HepG2 (cell line): ENCODE measurements around the gene MBLAC1. TPM values are rescaled to one million over a fixed set of nuclear protein-coding genes. Genes with fewer than 3 reads are reported as not detected.

Source experiments
- ARID5B ChIP-seq: IDR thresholded peaks from 2 replicates; pipeline ENCODE4 v1.4.0; 2020; ENCODE audit warnings: mild to moderate bottlenecking, missing genetic modification reagents
- ATM ChIP-seq: fragments of 450-650 bp; IDR thresholded peaks from 2 replicates; pipeline ENCODE4 v1.7.1; 2017; ENCODE audit warnings: mild to moderate bottlenecking, borderline replicate concordance
- KLF11 ChIP-seq: IDR thresholded peaks from 2 replicates; pipeline ENCODE4 v1.6.1; 2016; ENCODE audit warnings: missing compliant biosample characterization
- NFKB2 ChIP-seq: sonication (generic); formaldehyde crosslinking; IDR thresholded peaks from 2 replicates; pipeline ENCODE4 v1.4.0; 2020; ENCODE audit warnings: missing genetic modification reagents, borderline replicate concordance
- NR2F6 ChIP-seq, 2 experiments: IDR thresholded peaks; 2 replicates each; pipeline ENCODE4 v1.6.1; 2016; ENCODE audit warnings: antibody characterized with exemption in 1 of 2, mild to moderate bottlenecking in 1 of 2
- RBAK ChIP-seq: sonication (generic); formaldehyde crosslinking; IDR thresholded peaks from 2 replicates; pipeline ENCODE4 v1.5.1; 2020; ENCODE audit warnings: mild to moderate bottlenecking, missing genetic modification reagents
- SIX4 ChIP-seq: sonication (generic); formaldehyde crosslinking; IDR thresholded peaks from 2 replicates; pipeline ENCODE4 v1.4.0; 2020; ENCODE audit warnings: missing genetic modification reagents
- SMARCC2 ChIP-seq: fragments of 450-650 bp; IDR thresholded peaks from 2 replicates; pipeline ENCODE4 v1.6.1; 2017; ENCODE audit warnings: antibody characterized with exemption, mild to moderate bottlenecking
- SRY ChIP-seq: sonication (generic); formaldehyde crosslinking; IDR thresholded peaks from 2 replicates; pipeline ENCODE4 v1.8.0; 2022; ENCODE audit warnings: mild to moderate bottlenecking, missing genetic modification reagents
- YEATS2 ChIP-seq: sonication (generic); formaldehyde crosslinking; IDR thresholded peaks from 2 replicates; pipeline ENCODE4 v1.4.0; 2020; ENCODE audit warnings: missing genetic modification reagents, borderline replicate concordance
- ZNF503 ChIP-seq: sonication (generic); formaldehyde crosslinking; IDR thresholded peaks from 2 replicates; pipeline ENCODE4 v1.4.0; 2020; ENCODE audit warnings: missing genetic modification reagents
- ZNF577 ChIP-seq: sonication (generic); formaldehyde crosslinking; IDR thresholded peaks from 2 replicates; pipeline ENCODE4 v1.4.0; 2020; ENCODE audit warnings: mild to moderate bottlenecking, low read depth, missing genetic modification reagents, borderline replicate concordance
- ZNF589 ChIP-seq: sonication (generic); formaldehyde crosslinking; conservative IDR thresholded peaks from 2 replicates; pipeline ENCODE4 v1.8.0; 2022; ENCODE audit warnings: mild to moderate bottlenecking, moderate library complexity, missing genetic modification reagents
- ZNF841 ChIP-seq: sonication (generic); formaldehyde crosslinking; IDR thresholded peaks from 2 replicates; pipeline ENCODE4 v1.8.1; 2023; ENCODE audit warnings: missing genetic modification reagents, borderline replicate concordance
- polyA plus RNA-seq, 8 experiments: library from polyadenylated mRNA; depleted of rRNA in 3 of 8; stranded (reverse) in 7 of 8; unstranded in 1 of 8; fragments of >200 nt; fragmentation: Illumina TruSeq in 4 of 8; extraction: Trizol in 4 of 8; gene quantifications; 2 replicates each; pipeline versions ENCODE4 v1.2.1 to v1.2.3, GENCODE V29; 2011 to 2016; ENCODE audit warnings: low read depth in 4 of 8, missing spikeins in 1 of 8, mixed read lengths in 1 of 8; ENCODE audit not compliant: insufficient read depth in 1 of 8
- total RNA-seq, 5 experiments: library from RNA; depleted of rRNA; stranded (reverse); fragments of >200 nt; fragmentation: Illumina TruSeq; extraction: Trizol; gene quantifications; 2 replicates each; pipeline ENCODE4 v1.2.3, GENCODE V29; 2016; ENCODE audit warnings: low read depth in 1 of 5
- TF ChIP-seq, protein P1 (sequence below): sonication (generic); formaldehyde crosslinking; conservative IDR thresholded peaks from 2 replicates; pipeline ENCODE4 v1.4.0; 2020; ENCODE audit warnings: missing genetic modification reagents
- TF ChIP-seq, protein P2 (sequence below): sonication (generic); formaldehyde crosslinking; IDR thresholded peaks from 2 replicates; pipeline ENCODE4 v1.5.0; 2020; ENCODE audit warnings: missing genetic modification reagents, mild to moderate bottlenecking, borderline replicate concordance
- TF ChIP-seq, protein P3 (sequence below): sonication (generic); formaldehyde crosslinking; IDR thresholded peaks from 2 replicates; pipeline ENCODE4 v1.8.0; 2022; ENCODE audit warnings: missing genetic modification reagents, low read depth, mild to moderate bottlenecking, borderline replicate concordance
- TF ChIP-seq, protein P4 (sequence below): sonication (generic); formaldehyde crosslinking; IDR thresholded peaks from 2 replicates; pipeline ENCODE4 v1.4.0; 2020; ENCODE audit warnings: low read depth, mild to moderate bottlenecking, missing genetic modification reagents

Gene MBLAC1
- total and polyA plus RNA-seq, 2 of the 13 experiments (the other 11 are each of a cell fraction or from before 2014, with no cell fraction given): 0.79 to 2.1 TPM

GRCh38 chr7:100088621-100089457 is 37.9 kb upstream of the MBLAC1 start, which contains the start of gene COPS6 (continued):
- TF ChIP-seq ZNF589 (CRISPR knock-in tag) (peak; percentile 95; the same call in 1 of the 2 replicates), ATM (no peak), SRY (CRISPR knock-in tag) (peak; percentile 96; the same call in 1 of the 2 replicates), RBAK (no peak), NFKB2 (CRISPR knock-in tag) (peak; percentile 95), ARID5B (peak; percentile 44; the same call in 1 of the 2 replicates), KLF11 (CRISPR knock-in tag) (no peak), NR2F6 (IDR thresholded peaks at IDR 0.05) (no peak), NR2F6 (CRISPR knock-in tag; IDR thresholded peaks at IDR 0.05) (peak; percentile 54; the same call in 1 of the 2 replicates), ZNF841 (CRISPR knock-in tag) (peak; percentile 92), ZNF577 (no peak), SMARCC2 (no peak), YEATS2 (CRISPR knock-in tag) (peak; percentile 89), ZNF503 (peak; percentile 44), SIX4 (CRISPR knock-in tag) (peak; percentile 44; the same call in 1 of the 2 replicates)
- TF ChIP-seq, protein P1, sequence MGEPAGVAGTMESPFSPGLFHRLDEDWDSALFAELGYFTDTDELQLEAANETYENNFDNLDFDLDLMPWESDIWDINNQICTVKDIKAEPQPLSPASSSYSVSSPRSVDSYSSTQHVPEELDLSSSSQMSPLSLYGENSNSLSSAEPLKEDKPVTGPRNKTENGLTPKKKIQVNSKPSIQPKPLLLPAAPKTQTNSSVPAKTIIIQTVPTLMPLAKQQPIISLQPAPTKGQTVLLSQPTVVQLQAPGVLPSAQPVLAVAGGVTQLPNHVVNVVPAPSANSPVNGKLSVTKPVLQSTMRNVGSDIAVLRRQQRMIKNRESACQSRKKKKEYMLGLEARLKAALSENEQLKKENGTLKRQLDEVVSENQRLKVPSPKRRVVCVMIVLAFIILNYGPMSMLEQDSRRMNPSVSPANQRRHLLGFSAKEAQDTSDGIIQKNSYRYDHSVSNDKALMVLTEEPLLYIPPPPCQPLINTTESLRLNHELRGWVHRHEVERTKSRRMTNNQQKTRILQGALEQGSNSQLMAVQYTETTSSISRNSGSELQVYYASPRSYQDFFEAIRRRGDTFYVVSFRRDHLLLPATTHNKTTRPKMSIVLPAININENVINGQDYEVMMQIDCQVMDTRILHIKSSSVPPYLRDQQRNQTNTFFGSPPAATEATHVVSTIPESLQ: no peak
- TF ChIP-seq, protein P2, sequence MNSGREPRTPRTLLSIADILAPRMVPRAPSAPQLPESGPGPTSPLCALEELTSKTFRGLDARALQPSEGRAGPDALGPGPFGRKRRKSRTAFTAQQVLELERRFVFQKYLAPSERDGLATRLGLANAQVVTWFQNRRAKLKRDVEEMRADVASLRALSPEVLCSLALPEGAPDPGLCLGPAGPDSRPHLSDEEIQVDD: peak; percentile 98; the same call in 1 of the 2 replicates
- TF ChIP-seq, protein P3, sequence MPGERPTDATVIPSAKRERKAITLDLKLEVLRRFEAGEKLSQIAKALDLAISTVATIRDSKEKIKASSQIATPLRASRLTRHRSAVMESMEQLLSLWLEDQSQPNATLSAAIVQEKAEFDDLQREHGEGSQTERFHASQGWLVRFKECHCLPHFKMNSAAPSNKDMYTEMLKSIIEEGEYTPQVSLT (CRISPR knock-in tag): no peak
- TF ChIP-seq, protein P4, sequence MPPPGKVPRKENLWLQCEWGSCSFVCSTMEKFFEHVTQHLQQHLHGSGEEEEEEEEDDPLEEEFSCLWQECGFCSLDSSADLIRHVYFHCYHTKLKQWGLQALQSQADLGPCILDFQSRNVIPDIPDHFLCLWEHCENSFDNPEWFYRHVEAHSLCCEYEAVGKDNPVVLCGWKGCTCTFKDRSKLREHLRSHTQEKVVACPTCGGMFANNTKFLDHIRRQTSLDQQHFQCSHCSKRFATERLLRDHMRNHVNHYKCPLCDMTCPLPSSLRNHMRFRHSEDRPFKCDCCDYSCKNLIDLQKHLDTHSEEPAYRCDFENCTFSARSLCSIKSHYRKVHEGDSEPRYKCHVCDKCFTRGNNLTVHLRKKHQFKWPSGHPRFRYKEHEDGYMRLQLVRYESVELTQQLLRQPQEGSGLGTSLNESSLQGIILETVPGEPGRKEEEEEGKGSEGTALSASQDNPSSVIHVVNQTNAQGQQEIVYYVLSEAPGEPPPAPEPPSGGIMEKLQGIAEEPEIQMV (CRISPR knock-in tag): peak; percentile 94
